ENCODE data around the gene PGAP1.

PGAP1 gene

DNA sequence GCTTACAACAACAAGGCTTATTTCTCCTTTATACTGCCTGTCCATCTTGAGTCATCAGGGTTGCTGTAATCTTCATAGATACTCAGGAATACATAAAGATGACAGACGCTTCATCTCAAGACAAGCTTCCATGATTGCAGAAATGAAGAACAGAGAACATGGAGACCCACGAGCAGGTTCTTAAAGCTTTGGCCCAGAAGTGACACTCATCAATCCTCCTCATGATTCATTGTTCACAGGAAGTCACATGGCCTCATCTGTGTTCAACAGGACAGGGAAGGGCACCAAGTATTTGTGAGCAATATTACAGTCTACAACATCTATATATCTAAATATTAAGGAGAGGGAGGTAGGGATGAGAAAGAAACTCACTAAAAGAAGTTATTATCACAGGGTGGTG is 36.5 kb upstream of the PGAP1 start:
- no peak overlapping the region for H3K4me3 ChIP-seq (ENCODE audit: low read length)
- no peaks in the 10 kb centered on the region; the same call in 1 of the 2 replicates for H3K9me3 ChIP-seq (ENCODE audit: insufficient read depth, low read depth, low read length)
- H3K36me3 ChIP-seq (ENCODE audit: insufficient read depth, low read length), result no peaks in the 10 kb centered on the region
- peaks cover 28% of the 10 kb centered on the region for H3K4me1 ChIP-seq (ENCODE audit: insufficient read depth, low read length)
- H3K27ac ChIP-seq (ENCODE audit: low read depth, low read length), result no peak overlapping the region
- H3K9ac ChIP-seq (ENCODE audit: low read depth, low read length), result no peak overlapping the region
- WGBS, result 96% methylated on average over 2 of the region's 2 CpGs
- H3K27me3 ChIP-seq (ENCODE audit: insufficient read depth, low read length), result no peaks in the 10 kb centered on the region

DNA sequence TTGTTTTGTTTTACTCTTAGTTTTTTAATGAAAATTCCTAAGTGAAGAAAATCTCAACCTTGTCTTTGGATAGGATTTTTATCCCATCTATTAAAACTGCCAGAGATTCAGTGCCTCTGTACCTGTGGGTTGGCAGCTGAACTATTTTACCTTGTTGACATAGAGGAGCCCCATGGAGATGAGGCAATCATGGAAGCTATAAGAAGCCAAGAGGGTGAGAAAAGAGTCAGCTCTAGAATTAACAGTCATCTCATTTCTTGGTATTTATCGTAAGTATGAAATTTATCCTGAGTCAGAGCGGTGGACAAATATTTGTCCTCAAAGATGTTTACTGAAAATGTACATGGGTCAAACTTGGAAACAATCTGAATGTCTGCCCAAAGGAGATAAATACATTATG is 35.8 kb upstream of the PGAP1 start:
- Histone ChIP-seq H3K27ac (ENCODE audit: low read depth, low read length) (no peak overlapping the region), H3K27me3 (ENCODE audit: insufficient read depth, low read length) (no peaks in the 10 kb centered on the region), H3K9ac (ENCODE audit: low read depth, low read length) (no peak overlapping the region), H3K36me3 (ENCODE audit: insufficient read depth, low read length) (no peaks in the 10 kb centered on the region), H3K4me1 (ENCODE audit: insufficient read depth, low read length) (peaks cover 33% of the 10 kb centered on the region), H3K4me3 (ENCODE audit: low read length) (no peak overlapping the region), H3K9me3 (ENCODE audit: insufficient read depth, low read depth, low read length) (no peaks in the 10 kb centered on the region)
- WGBS, result 94% methylated on average over 2 of the region's 2 CpGs

DNA sequence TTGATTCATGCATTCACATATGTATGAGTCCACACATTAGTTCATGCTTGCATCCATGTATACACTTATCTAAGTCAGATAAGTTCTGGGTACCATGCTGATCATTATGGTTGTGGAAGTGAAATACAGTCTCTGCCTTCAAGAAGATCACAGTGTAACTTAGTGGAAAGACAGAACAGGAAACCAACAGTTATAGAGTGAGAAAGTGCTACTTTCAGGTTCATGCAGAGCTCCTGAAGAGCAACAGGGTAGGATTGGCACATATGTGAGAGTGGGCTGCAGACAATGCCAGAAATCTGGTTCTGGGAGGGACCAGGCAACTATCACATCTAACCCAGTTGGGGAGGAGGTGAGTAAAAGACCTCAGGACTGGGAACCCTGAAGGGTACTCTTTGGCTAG is 35.4 kb upstream of the PGAP1 start:
- Histone ChIP-seq H3K27me3 (ENCODE audit: insufficient read depth, low read length) (no peaks in the 10 kb centered on the region), H3K9ac (ENCODE audit: low read depth, low read length) (no peak overlapping the region), H3K4me3 (ENCODE audit: low read length) (no peak overlapping the region), H3K9me3 (ENCODE audit: insufficient read depth, low read depth, low read length) (no peaks in the 10 kb centered on the region), H3K27ac (ENCODE audit: low read depth, low read length) (no peak overlapping the region), H3K36me3 (ENCODE audit: insufficient read depth, low read length) (no peaks in the 10 kb centered on the region), H3K4me1 (ENCODE audit: insufficient read depth, low read length) (peaks cover 29% of the 10 kb centered on the region)

DNA sequence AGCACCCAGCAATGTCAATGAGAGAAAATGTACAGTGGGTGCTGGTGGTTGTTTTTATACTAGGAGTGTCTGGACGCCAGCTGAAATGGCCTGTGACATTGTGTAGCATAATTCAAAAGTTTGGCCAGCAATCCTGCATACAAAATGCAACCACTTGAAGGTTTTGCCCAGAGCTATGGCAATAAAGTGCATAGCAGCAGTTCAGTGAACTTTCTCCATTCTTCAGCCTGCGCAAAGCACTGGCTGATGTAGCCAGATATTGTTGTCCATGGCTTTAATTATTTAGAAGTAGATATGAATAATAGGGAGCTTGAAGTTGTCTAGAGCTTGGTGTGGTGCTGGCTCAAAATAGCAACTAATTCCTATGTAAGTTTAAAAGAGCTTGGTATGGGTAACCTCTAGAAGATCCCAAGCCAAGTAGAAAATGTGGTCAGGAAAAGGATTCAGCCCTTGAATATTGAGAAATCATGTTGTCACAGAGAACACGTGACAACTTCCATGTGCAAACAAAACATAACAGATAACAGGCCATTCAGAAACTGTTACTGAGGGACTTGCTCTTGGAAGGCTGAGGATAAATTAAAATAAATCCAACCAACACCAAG is 33.3 kb upstream of the PGAP1 start:
- H3K9me3 ChIP-seq (ENCODE audit: insufficient read depth, low read depth, low read length), result no peaks in the 10 kb centered on the region
- peaks cover 17% of the 10 kb centered on the region for H3K4me1 ChIP-seq (ENCODE audit: insufficient read depth, low read length)
- no peak overlapping the region for H3K27ac ChIP-seq (ENCODE audit: low read depth, low read length)
- no peak overlapping the region for H3K4me3 ChIP-seq (ENCODE audit: low read length)
- H3K36me3 ChIP-seq (ENCODE audit: insufficient read depth, low read length), result no peaks in the 10 kb centered on the region
- no peaks in the 10 kb centered on the region for H3K27me3 ChIP-seq (ENCODE audit: insufficient read depth, low read length)
- 95% methylated on average over 3 of the region's 3 CpGs for WGBS
- no peak overlapping the region for H3K9ac ChIP-seq (ENCODE audit: low read depth, low read length)

DNA sequence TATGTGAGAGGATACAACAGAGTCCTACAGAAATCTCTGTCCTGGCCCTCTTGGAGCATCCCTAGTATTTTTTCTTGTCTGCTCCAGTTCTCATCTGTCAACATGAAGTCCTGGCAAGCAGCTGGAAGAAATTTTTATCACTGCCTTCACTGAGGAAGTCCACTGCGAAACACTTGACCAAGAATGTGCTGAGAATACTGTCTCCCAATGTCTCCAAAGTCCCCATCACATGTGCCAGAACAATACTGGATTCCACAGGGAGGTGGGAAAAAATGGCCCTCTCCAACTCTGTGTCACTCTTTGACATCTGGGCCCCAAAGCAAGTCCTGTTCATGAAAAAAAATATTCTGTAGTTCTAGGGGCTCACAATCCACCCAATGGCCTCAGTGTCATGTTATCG is 32.8 kb upstream of the PGAP1 start:
- Histone ChIP-seq H3K9me3 (ENCODE audit: insufficient read depth, low read depth, low read length) (no peaks in the 10 kb centered on the region), H3K4me3 (ENCODE audit: low read length) (no peak overlapping the region), H3K36me3 (ENCODE audit: insufficient read depth, low read length) (no peaks in the 10 kb centered on the region), H3K27me3 (ENCODE audit: insufficient read depth, low read length) (no peaks in the 10 kb centered on the region), H3K4me1 (ENCODE audit: insufficient read depth, low read length) (peaks cover 22% of the 10 kb centered on the region), H3K9ac (ENCODE audit: low read depth, low read length) (no peak overlapping the region), H3K27ac (ENCODE audit: low read depth, low read length) (no peak overlapping the region)
- WGBS, result 64% methylated on average over 2 of the region's 2 CpGs

DNA sequence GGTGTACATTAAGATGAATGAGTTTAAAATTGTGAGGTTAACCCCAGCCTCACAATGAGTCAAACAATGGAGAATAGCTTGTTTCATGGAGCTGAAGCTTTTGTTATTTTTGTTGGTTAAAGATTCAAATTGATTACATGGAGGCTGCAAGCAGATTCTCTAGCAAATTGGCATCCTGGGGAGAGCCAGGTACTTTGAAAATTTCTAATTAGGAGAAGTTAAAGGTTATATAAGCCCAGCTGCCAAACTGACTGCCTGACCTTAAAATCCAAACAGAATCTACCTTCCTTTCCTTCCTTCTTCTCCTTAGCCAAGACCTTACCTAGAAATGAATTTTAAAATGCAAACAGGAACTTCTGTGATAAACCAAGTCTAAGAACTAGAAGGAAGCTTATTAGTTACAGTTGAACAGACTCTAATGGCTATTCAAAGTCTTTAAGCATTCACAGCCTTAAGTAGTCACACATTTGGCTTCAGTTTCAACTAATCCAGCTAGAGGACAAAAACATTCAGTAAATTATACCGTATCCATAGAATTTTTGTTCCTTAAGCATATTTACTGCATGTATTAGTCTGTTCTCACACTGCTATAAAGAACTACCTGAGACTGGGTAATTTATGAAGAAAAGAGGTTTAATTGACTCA is 31.5 kb upstream of the PGAP1 start:
- Histone ChIP-seq H3K36me3 (ENCODE audit: insufficient read depth, low read length) (no peaks in the 10 kb centered on the region), H3K9me3 (ENCODE audit: insufficient read depth, low read depth, low read length) (no peaks in the 10 kb centered on the region), H3K27me3 (ENCODE audit: insufficient read depth, low read length) (no peaks in the 10 kb centered on the region), H3K4me1 (ENCODE audit: insufficient read depth, low read length) (peaks cover 28% of the 10 kb centered on the region), H3K9ac (ENCODE audit: low read depth, low read length) (no peak overlapping the region), H3K27ac (ENCODE audit: low read depth, low read length) (peak overlapping the region; percentile 37; the same call in 1 of the 2 replicates), H3K4me3 (ENCODE audit: low read length) (no peak overlapping the region; the same call in 1 of the 2 replicates)
- 95% methylated on average over 1 of the region's 1 CpG for WGBS

DNA sequence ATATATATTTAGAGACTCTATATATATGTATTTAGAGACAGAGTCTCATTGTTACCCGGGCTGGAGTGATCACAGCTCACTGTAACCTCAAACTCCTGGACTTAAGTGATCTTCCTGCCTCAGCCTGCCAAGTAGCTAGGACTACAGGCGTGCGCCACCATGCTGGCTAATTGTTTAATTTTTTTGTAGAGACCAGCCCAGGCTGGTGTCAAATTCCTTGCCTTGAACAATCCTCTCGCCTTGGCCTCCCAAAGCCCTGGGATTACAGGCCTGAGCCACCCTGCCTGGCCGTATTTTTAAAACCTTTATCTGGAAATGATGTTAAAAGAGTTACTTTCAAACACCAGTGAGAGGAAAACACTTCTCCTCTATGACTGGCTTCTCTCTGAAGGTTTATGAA is 30.9 kb upstream of the PGAP1 start:
- no peak overlapping the region for H3K9ac ChIP-seq (ENCODE audit: low read depth, low read length)

DNA sequence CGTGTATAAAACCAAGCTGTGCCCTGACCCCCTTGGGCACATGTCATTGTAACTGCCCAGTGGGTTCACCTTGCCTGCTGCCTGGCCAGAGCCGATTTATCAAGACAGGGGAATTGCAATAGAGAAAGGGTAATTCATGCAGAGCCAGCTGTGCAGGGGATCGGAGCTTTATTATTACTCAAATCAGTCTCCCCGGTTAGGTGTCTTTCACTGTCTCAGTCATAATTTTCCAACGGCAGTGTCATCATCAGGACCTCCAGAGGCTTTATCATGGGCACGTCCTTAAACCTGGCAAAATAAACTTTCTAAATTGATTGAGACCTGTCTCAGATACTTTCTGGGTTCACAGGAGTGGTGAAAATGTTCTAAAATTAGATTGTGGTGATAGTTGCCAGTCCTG is 29.6 kb upstream of the PGAP1 start:
- Histone ChIP-seq H3K9me3 (ENCODE audit: insufficient read depth, low read depth, low read length) (no peaks in the 10 kb centered on the region), H3K36me3 (ENCODE audit: insufficient read depth, low read length) (no peaks in the 10 kb centered on the region), H3K27me3 (ENCODE audit: insufficient read depth, low read length) (no peaks in the 10 kb centered on the region), H3K4me1 (ENCODE audit: insufficient read depth, low read length) (peaks cover 28% of the 10 kb centered on the region), H3K4me3 (ENCODE audit: low read length) (no peak overlapping the region), H3K9ac (ENCODE audit: low read depth, low read length) (no peak overlapping the region), H3K27ac (ENCODE audit: low read depth, low read length) (no peak overlapping the region)
- 69% methylated on average over 6 of the region's 6 CpGs for WGBS

More for the DNA sequence above, 30.9 kb upstream of the PGAP1 start:
- Histone ChIP-seq H3K27ac (ENCODE audit: low read depth, low read length) (peak overlapping the region; percentile 37; the same call in 1 of the 2 replicates), H3K4me3 (ENCODE audit: low read length) (no peak overlapping the region), H3K9me3 (ENCODE audit: insufficient read depth, low read depth, low read length) (no peaks in the 10 kb centered on the region), H3K27me3 (ENCODE audit: insufficient read depth, low read length) (no peaks in the 10 kb centered on the region), H3K4me1 (ENCODE audit: insufficient read depth, low read length) (peaks cover 28% of the 10 kb centered on the region), H3K36me3 (ENCODE audit: insufficient read depth, low read length) (no peaks in the 10 kb centered on the region)
- WGBS, result 97% methylated on average over 5 of the region's 5 CpGs

DNA sequence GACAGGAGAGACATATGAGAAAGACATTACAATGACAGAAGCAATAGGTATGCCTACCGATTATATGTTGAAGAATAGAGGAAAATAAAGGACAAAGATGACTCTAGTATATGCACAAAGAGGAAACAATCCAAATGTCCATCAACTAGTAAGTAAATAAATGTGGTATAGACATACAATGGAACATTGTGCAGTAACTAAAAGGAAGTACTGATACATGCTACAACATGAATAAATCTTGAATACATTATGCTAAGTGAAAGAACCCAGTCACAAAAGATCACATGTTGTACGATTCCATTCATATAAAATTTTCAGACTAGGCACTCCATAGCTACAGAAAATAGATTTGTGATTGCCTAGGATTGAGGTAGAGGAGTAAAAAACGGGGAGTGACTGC is 28.5 kb upstream of the PGAP1 start:
- H3K9me3 ChIP-seq (ENCODE audit: insufficient read depth, low read depth, low read length), result no peaks in the 10 kb centered on the region
- no peak overlapping the region for H3K27ac ChIP-seq (ENCODE audit: low read depth, low read length)
- H3K9ac ChIP-seq (ENCODE audit: low read depth, low read length), result no peak overlapping the region
- 87% methylated on average over 2 of the region's 3 CpGs for WGBS
- H3K4me3 ChIP-seq (ENCODE audit: low read length), result no peak overlapping the region
- H3K36me3 ChIP-seq (ENCODE audit: insufficient read depth, low read length), result no peaks in the 10 kb centered on the region
- no peaks in the 10 kb centered on the region for H3K27me3 ChIP-seq (ENCODE audit: insufficient read depth, low read length)
- peaks cover 28% of the 10 kb centered on the region for H3K4me1 ChIP-seq (ENCODE audit: insufficient read depth, low read length)

DNA sequence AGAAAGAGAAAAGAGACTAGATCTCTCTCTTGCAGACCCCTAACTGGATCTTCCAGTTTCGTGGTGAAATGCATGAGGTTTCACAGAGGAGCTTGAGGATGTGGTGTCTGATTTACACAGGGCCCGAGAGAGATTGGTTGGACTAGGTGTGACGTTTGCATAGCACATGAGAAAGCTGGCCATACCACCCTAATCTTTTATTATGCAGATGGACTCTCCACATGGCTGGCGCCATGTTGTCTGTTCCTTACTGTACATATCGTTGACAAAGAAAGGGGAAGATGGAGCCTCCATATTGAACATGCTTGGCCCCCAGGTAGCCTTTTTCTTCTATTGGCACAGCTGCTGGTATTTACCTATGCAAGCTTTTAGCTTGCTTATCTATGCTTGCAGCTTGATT is 27.5 kb upstream of the PGAP1 start:
- Histone ChIP-seq H3K27me3 (ENCODE audit: insufficient read depth, low read length) (no peaks in the 10 kb centered on the region), H3K4me3 (ENCODE audit: low read length) (no peak overlapping the region), H3K27ac (ENCODE audit: low read depth, low read length) (peak overlapping the region; percentile 63; the same call in 1 of the 2 replicates), H3K9ac (ENCODE audit: low read depth, low read length) (0 out of 2 replicates have a peak overlapping the region, but pooled peaks have one; percentile 5), H3K9me3 (ENCODE audit: insufficient read depth, low read depth, low read length) (no peaks in the 10 kb centered on the region), H3K36me3 (ENCODE audit: insufficient read depth, low read length) (no peaks in the 10 kb centered on the region), H3K4me1 (ENCODE audit: insufficient read depth, low read length) (peaks cover 28% of the 10 kb centered on the region)
- WGBS, result 83% methylated on average over 5 of the region's 5 CpGs

DNA sequence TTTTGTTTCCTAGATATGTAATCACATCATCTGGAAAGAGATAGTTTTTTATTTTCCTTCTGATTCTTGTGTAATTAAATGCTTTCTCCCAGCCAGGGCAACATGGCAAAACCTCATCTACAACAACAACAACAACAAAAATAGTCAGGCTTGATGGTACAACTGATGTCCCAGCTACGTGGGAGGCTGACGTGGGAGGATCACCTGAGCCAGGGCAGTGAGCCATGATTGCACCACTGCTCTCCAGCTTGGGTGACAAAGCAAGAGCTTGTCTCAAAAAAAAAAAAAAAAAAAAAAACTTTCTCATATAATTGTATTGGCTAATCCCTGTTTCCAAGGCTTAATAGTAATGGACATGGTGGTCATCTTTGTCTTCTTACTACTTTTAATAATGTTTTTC is 26.4 kb upstream of the PGAP1 start:
- H3K4me3 ChIP-seq (ENCODE audit: low read length), result no peak overlapping the region
- peaks cover 24% of the 10 kb centered on the region for H3K4me1 ChIP-seq (ENCODE audit: insufficient read depth, low read length)
- H3K9ac ChIP-seq (ENCODE audit: low read depth, low read length), result no peak overlapping the region
- H3K36me3 ChIP-seq (ENCODE audit: insufficient read depth, low read length), result no peaks in the 10 kb centered on the region
- H3K27me3 ChIP-seq (ENCODE audit: insufficient read depth, low read length), result no peaks in the 10 kb centered on the region
- WGBS, result 95% methylated on average over 2 of the region's 2 CpGs
- H3K9me3 ChIP-seq (ENCODE audit: insufficient read depth, low read depth, low read length), result no peaks in the 10 kb centered on the region
- no peak overlapping the region for H3K27ac ChIP-seq (ENCODE audit: low read depth, low read length)
